ENCODE results near the gene PLA2G2E. TPM values are rescaled to one million over a fixed set of nuclear protein-coding genes. Genes with fewer than 3 reads are reported as not detected.

PLA2G2E gene, protein sequence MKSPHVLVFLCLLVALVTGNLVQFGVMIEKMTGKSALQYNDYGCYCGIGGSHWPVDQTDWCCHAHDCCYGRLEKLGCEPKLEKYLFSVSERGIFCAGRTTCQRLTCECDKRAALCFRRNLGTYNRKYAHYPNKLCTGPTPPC
- polyA plus RNA-seq (ENCODE audit: insufficient read length): not detected

DNA sequence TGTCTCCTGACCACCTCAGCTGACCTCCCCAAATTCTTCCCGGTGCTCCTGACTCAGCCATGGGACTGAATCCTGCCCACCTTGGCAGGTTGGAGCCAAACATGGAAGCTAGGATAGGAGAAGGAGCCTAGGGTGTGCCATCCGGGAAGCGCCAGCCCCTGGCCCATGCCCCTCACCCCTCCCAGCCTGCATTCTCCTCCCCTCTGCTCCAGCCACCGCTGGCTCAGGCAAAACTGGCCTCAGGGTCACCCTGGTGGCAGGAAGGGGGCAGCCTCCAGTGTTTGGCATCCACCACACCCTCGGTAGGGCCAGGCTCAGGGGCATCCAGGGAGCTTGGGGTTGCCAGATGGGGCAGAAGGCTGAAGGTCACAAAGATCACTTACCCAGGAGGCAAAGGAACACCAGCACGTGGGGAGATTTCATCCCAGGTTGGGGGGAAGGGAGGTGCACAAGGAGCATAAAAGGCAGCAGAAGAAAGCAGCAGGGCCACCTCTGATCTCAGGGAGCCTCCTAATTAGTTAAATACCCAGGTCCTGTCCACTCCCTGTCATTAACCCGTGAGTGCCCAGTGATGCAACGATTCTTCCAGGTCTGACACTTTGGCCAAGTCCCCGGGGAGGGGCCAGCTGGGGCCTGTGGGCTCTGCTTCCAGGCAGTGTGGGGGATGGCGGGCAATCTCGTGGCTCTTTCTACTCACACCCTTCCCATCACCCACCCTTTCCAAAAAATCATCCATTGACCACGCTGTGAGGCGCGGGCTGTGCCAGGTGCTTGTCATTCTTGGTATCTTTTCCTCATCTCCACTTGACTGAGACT is at the start of gene PLA2G2E:
Gene PLA2G2E (minus strand): TSS at position 481 of the 816 bp plus-strand sequence. CDS start 58 bp downstream, at position 423.
- no peak for DNase-seq

DNA sequence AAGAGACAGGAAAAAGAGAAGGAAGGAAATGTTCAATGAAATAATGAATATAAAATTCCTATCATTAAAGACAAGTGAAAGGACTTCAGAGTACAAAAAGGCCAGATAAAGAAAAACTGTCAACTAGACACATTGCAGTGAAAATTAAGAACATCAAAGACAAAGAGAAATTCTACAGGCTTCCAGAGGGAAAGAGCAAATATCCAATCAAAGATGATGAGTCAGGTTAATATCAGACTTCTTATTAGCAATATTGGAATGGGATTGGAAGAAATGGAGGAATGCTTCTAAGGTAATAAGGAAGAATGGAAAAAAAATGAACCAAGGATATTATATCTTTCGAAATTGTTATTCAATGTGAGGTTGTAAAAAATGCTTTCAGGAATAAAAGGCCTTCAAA is 48.2 kb upstream of the PLA2G2E start:
- no peak for DNase-seq

DNA sequence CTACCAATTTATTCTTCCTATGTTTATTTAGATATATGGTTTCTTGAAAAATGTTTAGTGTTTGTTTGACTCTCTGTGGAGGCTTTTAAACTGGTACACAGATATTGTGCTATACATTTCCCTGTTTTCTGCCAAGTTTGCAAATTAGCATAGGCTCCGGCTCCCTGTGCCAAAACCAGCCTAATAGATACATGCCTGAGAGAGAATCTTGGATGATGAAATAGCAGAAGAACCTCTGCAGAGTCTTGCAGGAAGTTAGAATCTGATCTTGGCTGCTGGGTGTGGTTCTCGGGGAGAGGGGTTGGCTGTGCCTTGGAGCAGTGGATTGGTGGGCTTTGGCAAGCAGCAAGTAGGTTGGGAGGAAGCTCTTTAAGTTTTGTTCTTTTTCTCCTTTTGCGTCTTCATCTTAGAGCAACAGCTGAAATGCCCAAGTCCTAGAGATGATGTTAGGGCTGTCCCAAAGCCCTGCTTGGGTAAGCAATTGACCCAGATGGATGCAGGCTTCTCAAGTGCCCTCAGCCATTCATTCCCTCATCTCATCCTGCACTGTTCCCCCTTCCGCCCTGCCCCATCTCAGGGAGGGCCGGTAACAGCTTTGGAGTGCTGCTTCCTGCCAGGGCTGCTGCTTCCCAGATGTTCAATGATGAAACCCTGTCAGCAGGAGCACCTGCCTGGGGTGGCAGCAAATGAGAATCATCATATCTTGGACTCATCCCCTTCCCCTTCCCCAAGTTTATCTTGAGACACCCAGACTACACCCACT is 46.7 kb upstream of the PLA2G2E start:
- no peak for DNase-seq

DNA sequence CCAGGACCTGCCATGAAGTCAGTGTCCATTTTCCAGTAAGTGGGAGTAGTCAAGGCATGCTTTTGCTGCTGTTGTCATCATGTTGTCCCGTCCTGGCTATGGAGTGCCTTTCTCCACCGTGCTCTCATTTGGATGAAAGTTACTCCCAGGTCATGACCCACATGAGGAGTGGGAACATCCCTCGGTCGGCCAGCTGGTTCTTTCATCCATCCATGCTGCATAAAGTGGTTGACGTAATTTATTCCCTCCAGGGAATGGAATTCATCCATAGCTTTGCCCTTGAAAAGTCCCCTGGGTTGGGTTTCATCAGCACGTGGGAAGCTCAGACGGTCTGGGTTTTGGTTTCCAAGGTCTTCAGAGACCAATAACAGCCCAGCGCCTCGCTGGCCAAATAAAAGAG is 44.4 kb upstream of the PLA2G2E start:
- no peak for DNase-seq

DNA sequence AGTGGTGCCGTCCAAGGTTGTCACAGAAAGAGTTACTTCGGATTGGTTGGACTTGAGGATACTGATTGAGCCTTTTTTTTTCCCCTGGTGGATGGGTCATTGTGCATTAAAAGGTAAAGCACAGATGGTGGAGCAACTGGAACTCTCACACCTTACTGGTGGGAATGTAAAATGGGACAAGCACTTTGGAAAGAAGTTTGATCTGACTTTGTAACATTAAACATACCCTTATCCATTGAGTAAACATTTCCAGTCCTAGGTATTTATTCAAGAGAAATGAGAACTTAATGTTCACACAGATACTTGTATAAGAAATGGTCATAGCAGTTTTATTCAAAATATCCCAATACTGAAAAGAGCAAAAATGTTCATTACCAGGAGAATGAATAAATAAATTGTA is 41.1 kb upstream of the PLA2G2E start:
- no peak for DNase-seq

DNA sequence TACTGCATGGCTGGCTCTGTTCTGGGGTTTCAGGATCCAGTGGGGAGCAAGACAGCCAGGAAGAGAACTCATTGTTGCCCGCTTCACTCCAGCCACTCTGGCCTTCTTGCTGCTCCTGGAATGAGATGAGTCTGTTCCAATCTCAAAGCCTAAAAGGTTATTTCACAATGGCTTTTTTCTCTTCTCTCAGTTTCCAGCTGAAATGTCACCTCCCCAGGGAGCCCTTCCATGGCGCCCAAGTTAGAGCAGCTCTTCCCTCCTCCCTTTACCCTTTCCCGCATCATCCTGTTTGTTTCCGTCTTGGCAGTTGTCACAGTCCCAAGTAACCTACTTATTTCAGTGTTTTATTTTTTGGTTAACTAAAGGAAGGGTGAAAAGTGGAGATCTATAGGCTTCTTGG is 40.2 kb upstream of the PLA2G2E start:
- no peak for DNase-seq

DNA sequence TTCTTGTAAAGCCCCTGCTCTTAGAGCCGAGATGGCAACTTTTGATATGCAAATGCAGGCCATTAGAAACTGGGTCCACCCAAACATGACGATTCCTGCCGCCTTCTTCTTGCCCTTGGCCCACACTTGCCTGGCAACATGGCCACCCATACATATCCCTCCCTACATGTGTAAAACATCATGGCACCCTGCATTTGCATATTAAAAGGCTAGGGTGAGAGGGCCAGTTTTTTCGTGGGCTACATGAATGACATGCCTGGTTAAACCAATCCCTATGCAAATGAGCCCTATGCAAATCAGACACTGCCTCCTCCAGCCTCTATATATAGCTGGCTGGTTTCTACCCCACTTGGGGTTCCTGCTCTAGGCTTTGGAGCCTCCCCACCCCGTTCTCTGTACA is 37.2 kb upstream of the PLA2G2E start:
- DNase-seq: no peak

DNA sequence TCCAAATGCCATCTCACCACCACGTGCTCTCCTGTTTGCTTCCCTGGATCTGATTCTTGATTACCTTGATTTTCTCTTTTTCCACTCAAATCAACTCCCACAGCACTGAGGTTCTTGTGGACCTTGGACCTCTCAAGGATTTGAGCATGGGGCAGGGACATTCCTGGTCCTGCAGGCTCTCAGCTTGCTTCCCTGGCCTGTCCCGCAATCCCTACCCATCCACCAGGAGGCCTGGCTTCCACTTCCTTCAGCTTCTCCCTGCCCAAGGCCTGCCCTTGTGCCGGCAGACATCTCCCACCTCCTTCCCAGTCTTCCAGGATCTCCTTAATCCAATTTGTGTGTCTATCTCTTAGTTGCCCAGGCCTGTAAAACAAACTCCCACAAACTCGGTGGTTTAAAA is 34.4 kb upstream of the PLA2G2E start:
- DNase-seq: no peak

DNA sequence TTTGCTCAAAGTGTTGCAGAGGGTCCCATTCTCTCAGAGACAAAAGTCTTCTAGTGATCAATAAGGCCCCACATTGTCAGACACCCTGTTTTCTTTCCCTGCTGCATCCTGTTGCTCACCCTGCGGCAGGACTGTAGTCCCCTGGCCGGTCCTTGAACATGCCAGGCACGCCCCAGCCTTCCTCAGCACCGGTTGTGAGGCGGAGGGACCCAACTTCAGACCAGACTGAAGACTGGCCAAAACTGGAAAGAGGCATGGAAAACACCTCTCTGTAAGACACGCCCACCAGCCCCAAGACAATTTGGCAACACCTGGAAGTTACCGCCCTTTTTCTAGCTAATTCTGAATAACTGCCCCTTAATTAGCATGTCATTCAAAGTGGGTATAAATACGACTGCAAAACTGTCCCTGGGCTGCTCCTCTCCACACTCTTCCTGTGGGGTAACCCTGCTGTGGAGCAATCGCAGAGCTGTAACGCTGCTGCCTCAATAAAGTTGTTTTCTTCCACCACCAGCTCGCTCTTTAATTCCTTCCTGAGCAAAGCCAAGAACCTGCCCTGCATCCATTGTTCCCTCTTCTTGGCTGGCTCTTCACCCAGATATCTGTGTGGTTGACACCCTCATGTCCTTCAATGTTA is 32.2 kb upstream of the PLA2G2E start:
- DNase-seq: no peak

DNA sequence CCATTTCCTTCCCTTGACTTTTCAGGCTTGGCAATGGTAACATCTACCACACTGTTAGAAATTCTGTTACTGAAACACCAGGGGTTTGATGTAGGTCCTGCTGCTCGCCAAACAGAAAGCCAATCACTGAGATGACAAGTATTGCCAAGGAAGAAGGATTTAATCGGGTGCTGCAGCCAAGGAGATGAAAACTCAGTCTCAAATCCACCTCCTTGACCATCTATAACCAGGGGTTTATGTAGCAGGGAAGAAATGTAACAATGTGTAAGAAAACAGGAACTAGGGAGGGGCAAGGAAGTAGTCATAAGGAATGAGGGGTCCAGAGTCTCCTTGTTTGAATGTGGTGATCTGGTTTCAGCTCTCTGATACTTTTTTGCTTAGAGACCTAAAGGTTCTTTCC is 30.6 kb upstream of the PLA2G2E start:
- DNase-seq: no peak

DNA sequence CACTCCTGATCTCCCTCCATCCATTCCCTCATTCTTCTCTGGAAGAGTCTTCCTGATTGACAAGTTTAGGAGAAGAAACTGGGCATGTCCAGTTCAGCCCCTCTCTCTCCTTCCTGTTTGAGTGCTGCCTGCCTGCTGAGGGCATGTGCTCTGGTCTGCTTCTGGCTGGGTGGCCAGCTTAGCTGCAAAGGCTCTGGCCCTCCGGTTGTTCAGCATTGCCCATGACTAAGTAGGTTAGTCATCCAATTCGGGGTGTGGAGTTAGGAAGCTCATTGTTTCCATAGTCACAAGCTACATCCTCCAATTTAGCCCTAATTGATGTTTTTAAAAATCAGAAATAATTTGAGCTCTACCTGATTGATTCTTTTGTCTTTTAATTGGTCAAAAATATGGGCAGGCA is 25.6 kb upstream of the PLA2G2E start:
- DNase-seq: no peak

DNA sequence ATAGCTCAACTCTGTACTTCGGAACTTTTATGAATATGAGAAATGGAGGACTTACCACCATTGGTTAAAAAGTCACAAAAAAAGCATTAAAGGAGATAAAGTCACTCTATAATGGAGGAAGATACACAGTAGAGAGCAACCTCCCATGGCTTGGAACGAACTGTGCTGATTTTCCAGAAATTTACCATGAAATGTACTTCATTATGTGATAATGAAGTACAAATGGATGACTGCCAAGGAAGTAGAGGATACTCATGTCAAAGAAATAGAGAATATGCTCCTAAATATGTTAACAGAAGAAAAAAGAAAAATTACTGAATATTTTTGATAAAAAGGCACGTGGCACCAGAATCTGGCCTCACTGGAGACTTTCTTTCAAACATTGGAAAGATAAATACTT is 23.6 kb upstream of the PLA2G2E start:
- DNase-seq: no peak

DNA sequence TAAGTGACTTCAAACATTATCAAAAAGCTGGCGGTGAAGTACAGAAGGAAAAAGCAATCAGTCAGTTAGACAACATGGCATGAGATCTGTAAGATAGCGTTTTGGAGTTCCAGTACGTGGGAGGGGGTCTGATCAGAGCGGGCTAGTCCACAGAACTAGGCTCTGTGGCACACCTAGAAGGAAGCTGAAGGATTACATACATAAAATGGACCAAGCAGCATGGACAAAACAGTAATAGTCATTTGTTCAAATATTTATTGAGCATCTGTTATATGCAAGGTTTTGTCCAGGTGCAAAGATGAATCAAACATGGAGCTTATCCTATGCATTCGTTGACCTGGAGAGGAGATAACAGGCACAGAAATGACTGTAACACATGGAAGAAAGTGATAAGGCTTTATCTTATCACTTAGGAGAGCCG is 22.9 kb upstream of the PLA2G2E start:
- DNase-seq: no peak

DNA sequence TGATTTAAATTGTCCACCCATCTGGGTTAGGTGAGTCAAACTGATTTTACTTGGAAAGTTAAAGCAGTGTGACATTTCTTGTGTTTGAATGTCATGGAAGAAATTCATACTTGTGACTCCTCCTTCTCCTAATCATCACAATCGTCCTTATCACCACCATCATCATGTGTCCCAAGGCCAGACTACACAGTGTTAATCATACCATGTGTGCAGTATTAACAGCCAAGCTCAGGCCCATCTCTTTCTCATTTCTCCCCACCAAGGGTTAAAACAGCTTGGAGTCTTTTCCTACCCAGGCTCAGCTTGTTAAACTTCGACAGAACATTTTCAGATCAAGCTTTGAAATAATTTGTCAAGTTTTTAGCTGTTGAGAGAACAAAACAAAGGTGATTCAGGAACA is 22.5 kb upstream of the PLA2G2E start:
- DNase-seq: no peak

DNA sequence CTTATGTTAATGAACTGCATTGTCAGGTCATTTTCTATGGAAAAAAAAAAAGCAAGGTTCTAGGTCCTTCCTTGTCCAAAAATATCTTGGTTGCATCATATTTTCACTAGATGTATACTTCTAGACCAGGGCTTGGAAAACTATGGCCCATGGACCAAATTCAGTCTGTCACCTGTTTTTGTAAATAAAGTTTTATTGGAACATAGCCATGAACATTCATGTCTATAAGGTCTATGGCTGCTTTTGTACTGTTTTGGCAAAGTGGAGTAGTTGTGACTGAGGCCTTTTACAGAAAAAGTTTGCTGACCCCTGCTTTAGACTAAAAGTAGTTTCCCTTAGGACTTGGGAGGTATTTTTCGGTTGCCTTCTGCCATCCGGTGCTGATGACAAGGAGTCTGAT is 19.2 kb upstream of the PLA2G2E start:
- no peak for DNase-seq

DNA sequence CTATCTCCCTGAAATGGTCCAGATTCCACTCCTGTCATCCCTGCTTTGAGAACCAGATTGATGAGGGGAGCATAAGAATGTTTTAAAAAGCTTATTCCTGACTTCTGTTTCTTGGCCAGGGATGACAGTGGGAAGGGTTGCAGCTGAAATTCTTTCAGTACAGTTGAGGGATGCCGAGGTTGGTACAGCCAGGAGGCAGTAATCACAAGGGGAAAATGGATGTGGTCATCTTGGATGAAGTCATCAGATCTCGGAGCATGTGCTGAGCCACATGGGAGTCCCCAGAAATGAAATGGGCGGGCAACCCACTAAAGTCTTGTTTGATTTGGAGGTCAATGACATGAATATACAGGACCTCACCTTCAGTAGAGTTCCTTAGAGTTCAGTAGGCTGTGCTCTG is 18.7 kb upstream of the PLA2G2E start:
- no peak for DNase-seq

DNA sequence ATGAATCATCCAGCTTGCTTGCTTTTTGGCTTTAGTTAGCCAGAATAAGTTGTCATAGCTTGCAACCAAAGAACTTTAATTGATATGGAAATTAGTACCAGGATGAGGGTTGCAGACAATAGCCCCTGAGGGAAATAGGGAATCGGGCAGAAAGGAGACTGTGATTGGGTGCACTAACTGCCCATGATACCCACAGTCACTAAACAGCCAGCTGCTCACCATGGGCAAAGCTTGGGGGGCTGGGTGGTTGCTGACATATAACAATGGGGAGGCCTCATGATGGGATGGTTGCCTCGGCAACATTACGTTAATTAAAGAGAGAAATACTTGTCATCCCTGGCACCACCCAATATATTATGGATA is 17.8 kb upstream of the PLA2G2E start:
- DNase-seq: no peak

DNA sequence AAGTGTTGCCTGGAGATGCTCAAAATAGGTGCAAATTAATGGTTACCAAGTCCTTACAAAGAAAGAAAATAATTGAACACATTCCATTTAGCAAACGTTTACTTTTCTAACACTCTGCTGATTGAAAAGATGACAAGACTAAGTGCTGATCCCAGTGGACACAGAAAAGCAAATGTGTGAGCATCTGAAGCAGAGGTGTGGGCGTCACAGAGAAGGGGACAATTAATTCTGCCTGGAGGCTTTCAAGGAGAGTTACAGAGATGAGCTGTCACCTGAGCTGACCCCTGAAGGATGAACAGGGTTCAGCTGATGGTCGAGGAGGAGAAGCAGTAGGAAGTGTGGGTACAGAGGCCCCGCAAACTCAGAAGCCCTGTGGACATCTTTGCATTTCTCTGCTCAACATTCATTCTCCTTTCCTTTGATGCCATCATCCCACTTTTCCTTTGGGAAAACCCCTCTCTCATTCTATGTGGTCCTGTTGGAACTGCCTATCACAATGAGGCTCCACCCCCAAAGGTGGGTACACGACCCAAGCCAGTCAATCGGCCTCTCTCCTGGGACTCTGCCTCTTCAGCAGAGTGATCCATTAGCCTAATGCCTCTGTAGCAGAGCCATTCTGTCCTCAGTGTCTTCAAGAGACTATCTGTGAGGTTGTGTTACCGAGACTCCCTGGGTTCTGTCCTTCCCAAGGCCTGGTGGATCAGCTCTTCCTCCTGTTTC is 17.2 kb upstream of the PLA2G2E start:
- no peak for DNase-seq

DNA sequence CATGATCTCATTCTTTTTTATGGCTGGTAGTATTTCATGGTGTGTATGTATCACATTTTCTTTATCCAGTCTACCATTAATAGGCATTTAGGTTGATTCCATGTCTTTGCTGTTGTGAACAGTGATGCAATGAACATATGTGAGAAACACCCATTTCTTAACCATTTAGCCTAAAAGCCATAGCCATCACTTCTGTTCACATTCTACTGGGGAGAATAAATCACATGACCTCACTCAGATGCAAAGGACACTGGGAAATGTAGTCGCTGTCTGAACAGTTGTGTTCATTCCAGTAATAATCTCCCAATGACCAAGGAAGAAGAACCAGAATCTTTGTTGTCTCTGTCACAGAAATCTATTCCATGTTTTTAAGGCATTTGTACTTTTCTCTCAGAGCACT is 15.1 kb upstream of the PLA2G2E start:
- DNase-seq: no peak

DNA sequence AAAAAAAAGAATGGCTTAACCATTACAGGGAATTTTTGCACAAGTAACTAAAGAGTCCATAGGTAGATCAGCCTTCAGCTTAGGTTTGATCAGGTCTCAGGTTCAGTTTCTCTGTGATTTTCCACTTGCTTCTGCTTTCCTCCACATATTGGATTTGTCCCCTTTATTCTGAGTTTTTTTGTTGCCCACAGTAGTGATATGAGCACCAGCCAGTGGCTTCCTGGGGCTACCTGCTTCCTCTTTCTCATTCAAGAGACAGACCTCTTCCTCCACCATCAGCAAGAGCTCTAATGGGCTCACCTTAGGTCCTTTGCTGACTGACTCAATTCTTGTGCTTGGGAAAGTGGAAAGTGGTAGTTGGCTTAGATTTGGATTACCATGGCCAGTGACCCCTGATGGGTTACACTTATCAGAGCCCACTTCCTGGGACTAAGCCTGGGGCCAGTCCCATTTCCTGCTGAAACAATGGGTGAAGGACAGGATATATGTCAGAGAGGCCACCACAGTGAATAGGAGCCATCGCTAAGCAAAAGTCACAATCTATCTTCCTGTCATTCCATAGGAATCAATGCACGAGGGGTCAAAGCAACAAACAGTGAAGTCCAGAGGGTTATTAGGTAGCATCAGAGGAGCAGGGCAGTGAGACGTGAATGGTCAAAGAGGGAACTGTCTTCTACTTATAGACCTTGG is 12.8 kb upstream of the PLA2G2E start:
- DNase-seq: no peak

DNA sequence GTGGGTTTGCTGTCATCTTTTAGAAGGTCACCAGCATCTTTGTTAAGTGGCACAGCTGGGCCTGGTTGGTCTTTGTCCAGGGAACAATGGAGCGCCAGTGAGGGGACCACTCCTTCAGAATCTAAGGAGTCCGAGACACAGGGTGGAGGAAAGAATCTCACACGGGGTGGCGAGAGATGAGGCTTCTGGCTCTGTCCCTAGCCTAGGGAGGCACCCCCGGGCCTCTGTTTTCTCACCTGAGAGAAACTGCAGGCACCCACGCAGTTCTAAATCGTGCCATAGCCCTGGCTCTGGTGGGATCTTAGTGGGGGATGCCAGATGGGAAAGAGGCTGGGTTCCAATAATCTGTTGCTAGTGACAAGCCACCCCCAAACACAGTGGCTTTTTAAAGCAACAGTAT is 10.9 kb upstream of the PLA2G2E start:
- no peak for DNase-seq

DNA sequence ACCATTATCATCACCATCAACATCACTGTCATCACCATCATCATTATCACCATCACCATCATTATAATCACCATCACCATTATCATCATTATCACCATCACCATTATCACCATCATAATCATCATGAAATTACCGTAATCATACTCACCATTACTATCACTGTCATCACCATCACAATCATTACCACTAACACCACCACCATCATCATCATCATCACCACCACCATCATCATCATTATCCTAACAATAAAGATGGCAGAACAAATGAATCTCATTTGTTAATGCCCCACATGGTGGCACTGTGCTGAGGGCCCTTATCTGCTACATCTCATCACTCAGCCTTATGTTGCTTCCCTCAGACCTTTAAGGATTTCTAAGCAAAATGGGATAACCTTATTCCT is 9.4 kb upstream of the PLA2G2E start:
- no peak for DNase-seq
